ENCODE results near the gene CELF4.

DNA sequence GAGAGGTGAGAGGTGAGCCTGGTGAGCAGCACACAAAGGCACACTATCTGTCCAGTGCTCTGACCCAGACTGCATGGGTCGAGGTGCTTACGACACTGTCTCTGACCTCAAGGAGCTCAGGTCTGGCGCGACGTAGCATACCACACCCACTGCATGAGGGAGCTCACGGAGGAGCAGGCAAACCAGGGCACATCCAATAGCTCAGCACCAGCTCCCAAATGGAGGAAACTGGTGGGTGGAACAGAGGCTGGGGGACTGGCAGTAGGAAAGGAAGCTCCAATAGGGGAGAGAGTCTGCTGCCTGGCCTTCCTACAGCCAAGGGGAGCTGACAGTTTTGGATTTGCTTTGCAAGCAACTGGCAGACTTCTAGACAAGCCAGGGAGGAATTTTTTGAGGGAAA lies 36.3 kb downstream of the CELF4 start:
- TF ChIP-seq CTCF (IDR thresholded peaks at IDR 0.05 in 8 of 11, conservative IDR thresholded peaks at IDR 0.05 in 3 of 11), result no peak
- no peak for TF ChIP-seq POLR2A (IDR thresholded peaks at IDR 0.05)

Measured in spleen (tissue), 7 donors.